GM21423 (cell line): Measurements from ENCODE around the gene WDR91.
"Not testable (repeated sequence)": the region's sequence is repeated elsewhere in the genome, so short reads cannot be mapped to it uniquely, and the experiment has no call there.

Source experiments
- ATAC-seq: cut with Tn5 transposase; IDR thresholded peaks from one replicate; pipeline ENCODE4 v1.9.1; 2021; ENCODE audit warnings: mild to moderate bottlenecking, moderate library complexity; ENCODE audit not compliant: unreplicated experiment

The WDR91 gene

GRCh38 chr7:135234095-135234494 is 22.8 kb upstream of the WDR91 start:
- not testable (repeated sequence) for ATAC-seq

DNA sequence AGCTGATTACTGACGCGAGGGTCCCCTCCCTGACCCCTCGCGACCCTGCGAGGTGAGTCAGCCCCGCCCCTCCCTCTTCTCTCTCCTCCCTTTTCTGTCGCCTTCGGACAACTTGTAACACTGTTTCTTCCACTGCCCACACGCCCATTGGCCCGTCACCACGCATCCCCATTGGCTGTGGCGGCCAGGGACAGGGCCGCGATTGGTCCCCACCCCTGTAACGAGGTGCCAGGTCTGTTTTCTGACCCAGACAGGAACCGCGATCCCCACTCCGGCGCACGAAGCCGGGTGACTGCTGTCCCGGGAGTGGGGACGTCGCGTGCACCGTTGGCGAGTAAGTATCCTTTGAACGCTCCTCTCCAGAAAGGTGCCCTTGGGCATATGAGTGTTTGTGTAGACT is 22.2 kb upstream of the WDR91 start, which contains the start of gene STRA8:
Gene STRA8, plus strand, starts transcription at position 269 of the 400 bp plus-strand sequence. CDS start 6,687 bp downstream, outside the sequence.
- no peak for ATAC-seq

GRCh38 chr7:135232720-135233119 is 21.4 kb upstream of the WDR91 start:
- no peak for ATAC-seq

DNA sequence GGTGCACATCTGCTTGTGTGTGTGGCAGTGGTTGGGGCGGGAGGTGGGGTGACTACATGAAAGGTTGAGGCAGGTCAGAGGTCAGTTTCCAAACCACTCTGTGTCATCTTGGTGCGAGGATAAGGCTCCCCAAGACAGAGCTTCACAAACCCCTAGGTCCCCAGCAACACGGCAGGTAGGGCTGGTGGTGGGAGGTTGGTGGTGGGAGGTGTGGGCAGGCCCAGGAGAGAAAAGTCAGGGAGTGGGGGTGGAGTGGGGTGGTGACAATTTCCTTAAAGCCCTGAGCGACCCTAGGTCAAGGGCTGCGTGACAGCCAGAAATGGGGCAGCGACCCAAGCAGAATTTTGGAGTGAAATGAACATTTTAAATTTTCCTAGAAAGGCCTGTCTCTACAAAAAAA is 20.8 kb upstream of the WDR91 start:
- no peak for ATAC-seq

DNA sequence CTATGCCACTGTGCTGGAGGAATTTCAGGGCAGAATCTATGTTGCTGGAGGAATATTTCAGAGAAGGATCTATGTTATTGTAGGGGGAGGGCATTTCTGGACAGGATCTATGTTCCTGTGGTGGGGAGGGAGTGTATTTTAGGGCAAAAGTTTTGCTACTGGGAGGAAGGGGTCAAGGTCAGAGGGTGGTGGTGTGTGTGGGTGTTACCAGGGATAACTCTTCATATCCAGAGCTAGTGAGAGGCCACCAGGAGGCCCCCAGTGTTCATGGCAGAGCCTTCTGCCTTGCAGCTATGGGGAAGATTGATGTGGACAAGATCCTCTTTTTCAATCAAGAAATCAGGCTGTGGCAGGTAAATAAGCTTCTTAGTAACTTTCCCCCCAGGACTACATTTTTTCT is 20.4 kb upstream of the WDR91 start:
- no peak for ATAC-seq

DNA sequence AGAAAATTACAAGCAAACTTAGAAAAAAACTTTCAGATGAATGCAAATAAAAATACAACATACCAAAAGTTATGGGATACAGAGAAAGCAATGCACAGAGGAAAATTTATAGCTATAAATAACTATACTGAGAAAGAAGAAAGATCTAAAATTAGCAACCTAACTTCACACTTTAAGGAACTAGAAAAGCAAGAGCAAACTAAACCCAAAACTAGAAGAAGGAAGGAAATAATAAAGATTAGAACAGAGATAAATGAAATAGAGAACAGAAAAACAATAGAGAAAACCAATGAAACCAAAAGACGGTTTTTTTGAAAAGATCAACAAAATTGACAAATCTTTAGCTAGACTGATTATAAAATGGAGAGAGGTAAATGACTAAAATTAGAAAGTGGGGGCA is 12.7 kb upstream of the WDR91 start:
- ATAC-seq = no peak

DNA sequence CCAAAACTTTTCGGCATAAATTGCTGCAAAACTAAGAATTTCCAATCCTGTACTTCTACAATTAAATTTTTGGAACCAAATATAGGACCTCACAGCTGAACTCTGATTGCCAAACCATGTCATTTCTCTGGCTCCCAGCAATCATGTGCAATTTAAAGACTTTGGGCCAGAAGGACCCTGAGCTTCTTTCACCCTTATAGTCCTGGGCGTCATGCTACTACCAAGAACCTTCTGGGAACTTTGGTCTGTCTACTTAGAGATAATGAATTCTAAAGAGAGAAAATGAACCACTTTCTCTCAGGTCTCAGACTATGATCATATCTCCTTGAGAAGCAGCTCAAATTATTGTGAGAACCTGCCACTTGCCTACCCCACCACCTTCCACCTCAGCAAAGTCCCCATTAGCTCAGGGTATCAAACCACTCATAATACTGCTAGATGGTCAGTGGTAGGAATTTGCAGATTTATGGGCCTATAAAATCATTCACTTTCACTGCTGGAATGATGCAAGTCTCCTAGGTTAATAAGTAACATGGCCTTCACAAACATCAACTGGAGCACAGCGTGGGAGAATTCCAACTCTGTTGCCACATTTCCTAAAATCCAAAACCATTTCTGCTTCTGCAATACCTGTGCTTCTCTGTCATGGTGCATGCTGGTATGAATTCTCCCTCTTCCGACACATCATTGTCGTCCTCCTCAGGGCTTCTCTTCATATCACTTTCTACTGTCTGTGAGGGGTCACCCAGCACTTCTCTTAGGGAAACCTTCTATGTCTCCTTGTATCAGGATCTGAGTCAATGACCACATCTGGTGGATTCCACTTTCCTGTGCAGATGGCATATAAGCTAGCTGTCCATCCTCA is 6.6 kb upstream of the WDR91 start:
- no peak for ATAC-seq

DNA sequence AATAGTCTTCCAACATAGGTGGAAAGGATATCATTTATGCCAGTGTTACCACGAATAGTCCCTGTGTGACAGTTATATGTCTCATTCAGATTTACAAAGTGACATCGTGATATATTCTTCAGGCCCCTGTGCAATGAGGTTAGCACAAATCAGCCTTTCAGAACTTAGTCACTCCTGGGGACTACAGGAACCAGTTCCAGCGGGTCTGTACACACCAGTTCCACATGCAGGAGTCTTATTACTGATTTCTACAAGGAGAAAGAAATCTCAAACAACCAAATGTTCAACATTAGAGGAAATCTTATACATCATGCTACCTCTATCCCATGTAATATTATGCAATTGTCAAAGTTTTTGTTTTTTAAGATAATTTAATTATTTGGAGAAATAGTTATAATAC is 4.4 kb upstream of the WDR91 start:
- no peak for ATAC-seq

DNA sequence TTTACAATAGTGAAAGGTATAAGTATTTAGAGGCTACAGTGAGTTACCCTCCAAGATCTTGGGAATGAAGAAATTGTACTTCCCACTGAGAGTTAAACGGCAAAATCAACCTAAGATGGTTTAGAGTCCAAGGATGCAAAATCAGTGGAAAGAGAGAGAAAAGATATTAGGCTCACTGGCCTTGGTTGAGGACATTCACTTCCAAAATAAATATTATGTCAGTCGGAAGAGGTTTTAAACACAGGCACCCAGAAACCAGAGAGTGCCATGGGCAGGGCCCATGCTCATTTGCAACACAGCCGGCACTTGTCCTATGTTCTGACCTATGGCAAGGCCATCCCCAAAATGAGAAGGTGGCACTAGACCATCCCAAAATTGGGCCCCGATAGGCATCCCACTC is 3.9 kb upstream of the WDR91 start:
- ATAC-seq = no peak

DNA sequence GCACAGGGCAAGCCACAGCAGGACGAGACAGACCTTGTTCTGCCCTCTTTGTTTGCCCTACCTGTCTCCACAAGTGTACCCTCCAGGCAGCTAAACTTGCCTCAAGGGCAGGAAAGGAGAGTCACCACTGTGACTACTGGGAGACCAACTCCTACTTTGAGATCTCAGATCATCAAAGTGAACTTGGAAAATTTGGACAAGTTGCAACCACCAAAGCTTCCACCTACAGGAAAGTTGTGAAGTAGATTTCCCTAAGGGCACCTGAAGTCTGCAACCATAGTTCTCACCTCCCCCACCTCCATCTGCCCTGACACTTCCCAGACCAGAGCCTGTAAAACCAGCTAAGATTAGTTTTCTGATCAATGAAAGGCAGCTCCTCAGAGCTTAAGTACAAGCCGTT is 2.5 kb upstream of the WDR91 start:
- no peak for ATAC-seq

GRCh38 chr7:135211946-135212685 is 790 bp upstream of the WDR91 start:
- not testable (repeated sequence) for ATAC-seq

- no peak for ATAC-seq
Observed at GRCh38 chr7:135210888-135211178, 493 bp downstream of the WDR91 start.

DNA sequence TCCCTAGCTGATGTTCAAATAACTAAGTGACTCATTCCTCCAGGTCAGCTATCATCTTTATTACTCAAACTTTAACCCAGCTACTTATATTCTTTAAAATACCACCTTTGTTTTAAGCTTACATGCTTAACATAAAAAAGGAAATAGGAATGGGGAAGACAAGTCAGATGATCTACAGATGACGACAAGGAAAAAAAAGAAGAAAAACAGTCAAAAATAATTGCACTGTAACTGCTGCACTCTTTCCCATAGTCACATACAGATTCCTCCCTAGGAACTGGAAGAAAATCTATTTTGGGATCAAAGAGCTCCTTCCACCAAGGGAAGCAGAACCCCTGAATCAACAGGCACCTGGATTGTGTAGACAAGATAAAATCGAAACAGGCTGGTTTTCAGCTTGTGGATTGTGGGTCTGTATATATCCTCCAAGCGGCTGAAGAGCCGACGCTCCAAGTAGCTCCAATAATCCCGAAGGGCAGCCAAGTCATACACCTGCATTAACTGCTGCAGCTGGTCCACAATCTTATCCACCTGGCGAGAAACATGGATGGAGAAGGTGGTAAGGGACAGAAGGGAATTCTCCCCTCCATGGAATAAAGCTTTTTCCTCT is 2.0 kb downstream of the WDR91 start:
- ATAC-seq = no peak

GRCh38 chr7:135208102-135208793 is 3.1 kb downstream of the WDR91 start:
- no peak for ATAC-seq

GRCh38 chr7:135207406-135208101 is 3.8 kb downstream of the WDR91 start:
- no peak for ATAC-seq

DNA sequence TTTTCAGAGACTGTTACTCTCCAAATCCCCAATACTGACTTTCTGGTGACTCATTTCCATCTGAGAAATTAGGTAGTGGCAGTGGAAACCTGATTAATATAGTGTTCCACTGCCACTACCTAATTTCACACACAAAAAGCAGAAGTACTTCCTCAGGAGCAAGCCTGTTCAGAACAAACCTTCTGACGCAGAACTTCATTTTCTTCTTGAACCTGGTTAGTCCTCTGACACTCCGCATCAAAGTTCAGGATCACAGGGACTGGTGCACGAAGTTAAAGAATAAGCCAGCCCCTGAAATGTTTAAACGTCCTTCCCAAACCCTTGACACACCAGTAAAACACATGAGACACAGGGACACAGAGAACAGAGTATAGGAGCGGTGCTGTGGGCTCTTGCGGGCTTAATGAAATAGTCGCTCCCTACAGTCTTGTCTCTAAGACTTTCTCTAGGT is 4.4 kb downstream of the WDR91 start:
- ATAC-seq = peak; percentile 23

- no peak for ATAC-seq
Observed at GRCh38 chr7:135205850-135206249, 5.5 kb downstream of the WDR91 start.

DNA sequence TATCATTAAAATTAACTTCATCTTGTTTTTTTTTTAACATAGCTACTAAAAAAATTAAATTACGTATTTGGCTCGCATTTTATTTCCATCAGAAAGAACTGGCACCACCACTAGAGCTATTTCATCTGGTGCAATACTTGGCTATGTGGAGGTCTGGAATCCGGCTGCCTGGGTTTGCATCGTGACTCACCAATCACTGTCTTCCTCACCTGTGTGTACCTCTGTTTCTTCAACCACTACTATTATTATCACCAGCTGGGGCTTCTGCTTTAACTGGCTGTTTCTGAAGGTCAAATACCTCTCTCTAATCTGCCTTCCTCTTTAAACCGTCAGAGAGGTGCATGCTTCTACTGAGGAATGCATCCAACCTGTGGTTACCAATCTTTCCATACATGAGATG is 6.5 kb downstream of the WDR91 start:
- ATAC-seq = no peak

- no peak for ATAC-seq
Observed at GRCh38 chr7:135204341-135204749, 7.0 kb downstream of the WDR91 start.

- ATAC-seq = no peak
Observed at GRCh38 chr7:135201350-135201749, 10.0 kb downstream of the WDR91 start.
